Effector memory CD4-positive, alpha-beta T cell (primary cell): ENCODE results near the gene PSMA5.
"Not testable (repeated sequence)": the region's sequence is repeated elsewhere in the genome, so short reads cannot be mapped to it uniquely, and the experiment has no call there.

Experiments used
- DNase-seq, 3 donors: peaks; one replicate each; pipeline ENCODE4 v3.0.0-alpha.2; 2020
- H3K27ac ChIP-seq: 2 replicates; pipeline ENCODE4 v1.7.0; 2013; ENCODE audit warnings: mild to moderate bottlenecking, low read length, moderate library complexity; ENCODE audit not compliant: insufficient read depth, poor library complexity, severe bottlenecking
- H3K27me3 ChIP-seq: replicated peaks from 2 replicates; pipeline ENCODE4 v1.7.0; 2013; ENCODE audit warnings: mild to moderate bottlenecking, low read length; ENCODE audit not compliant: insufficient read depth, control insufficient read depth, poor library complexity, severe bottlenecking
- H3K36me3 ChIP-seq: 2 replicates; pipeline ENCODE4 v1.7.0; 2013; ENCODE audit warnings: mild to moderate bottlenecking, low read length, moderate library complexity; ENCODE audit not compliant: control insufficient read depth, insufficient read depth
- H3K4me1 ChIP-seq: 2 replicates; pipeline ENCODE4 v1.7.0; 2013; ENCODE audit warnings: low read length, mild to moderate bottlenecking; ENCODE audit not compliant: control insufficient read depth, insufficient read depth, poor library complexity, severe bottlenecking
- H3K4me3 ChIP-seq: 2 replicates; pipeline ENCODE4 v1.7.0; 2013; ENCODE audit warnings: low read length, low read depth, mild to moderate bottlenecking; ENCODE audit not compliant: insufficient read depth, poor library complexity, severe bottlenecking
- H3K9me3 ChIP-seq: 2 replicates; pipeline ENCODE4 v1.7.0; 2013; ENCODE audit warnings: mild to moderate bottlenecking, low read length, moderate library complexity; ENCODE audit not compliant: control insufficient read depth
- total RNA-seq, 3 donors: gene quantifications; one replicate each; lab custom pipeline; 2026; lab: John Stamatoyannopoulos, UW

The PSMA5 gene
- 47.7 to 59.5 (median 58.3) reads per million in 3 donors for total RNA-seq

- peak; percentile 92 to 94 (median 94) for DNase-seq
- H3K36me3 ChIP-seq: peaks cover under 1% of the 10 kb centered on the region
- H3K27me3 ChIP-seq: no peaks in the 10 kb centered on the region
- H3K4me1 ChIP-seq: peaks cover 7% of the 10 kb centered on the region
- H3K9me3 ChIP-seq: no peaks in the 10 kb centered on the region
- peak within 1 kb of the TSS; percentile 73 for H3K4me3 ChIP-seq
- H3K27ac ChIP-seq: peak within 1 kb of the TSS; percentile 91
Observed at GRCh38 chr1:109426281-109427170, at the start of gene PSMA5. Gene PSMA5, minus strand, starts transcription at chr1:109426448. Its CDS starts 118 bp downstream, at chr1:109426330.

- DNase-seq: no peak
- H3K4me3 ChIP-seq: no peak overlapping the region
- peaks cover 14% of the 10 kb centered on the region for H3K27me3 ChIP-seq
- no peaks in the 10 kb centered on the region for H3K4me1 ChIP-seq
- no peak overlapping the region for H3K27ac ChIP-seq
- no peaks in the 10 kb centered on the region for H3K9me3 ChIP-seq
- no peaks in the 10 kb centered on the region for H3K36me3 ChIP-seq
Observed at GRCh38 chr1:109475261-109475660, 49.0 kb upstream of the PSMA5 start.

GRCh38 chr1:109474697-109475096 is 48.4 kb upstream of the PSMA5 start:
- DNase-seq: no peak

GRCh38 chr1:109473284-109474057 is 47.2 kb upstream of the PSMA5 start:
- H3K4me1 ChIP-seq, H3K27ac ChIP-seq, H3K36me3 ChIP-seq, H3K4me3 ChIP-seq, H3K9me3 ChIP-seq, DNase-seq: not testable (repeated sequence)
- H3K27me3 ChIP-seq: peaks cover 14% of the 10 kb centered on the region

More at GRCh38 chr1:109474697-109475096, 48.4 kb upstream of the PSMA5 start:
- H3K27me3 ChIP-seq: peaks cover 14% of the 10 kb centered on the region
- no peaks in the 10 kb centered on the region for H3K36me3 ChIP-seq
- H3K27ac ChIP-seq: no peak overlapping the region
- H3K9me3 ChIP-seq: no peaks in the 10 kb centered on the region
- no peaks in the 10 kb centered on the region for H3K4me1 ChIP-seq
- H3K4me3 ChIP-seq: no peak overlapping the region

GRCh38 chr1:109472779-109473178 is 46.5 kb upstream of the PSMA5 start:
- no peaks in the 10 kb centered on the region for H3K4me1 ChIP-seq
- H3K36me3 ChIP-seq: no peaks in the 10 kb centered on the region
- no peak overlapping the region for H3K27ac ChIP-seq
- H3K9me3 ChIP-seq: no peaks in the 10 kb centered on the region
- no peak for DNase-seq
- peaks cover 14% of the 10 kb centered on the region for H3K27me3 ChIP-seq
- no peak overlapping the region for H3K4me3 ChIP-seq

- Histone ChIP-seq H3K4me3 (no peak overlapping the region), H3K9me3 (no peaks in the 10 kb centered on the region), H3K36me3 (no peaks in the 10 kb centered on the region), H3K27ac (no peak overlapping the region), H3K4me1 (peaks cover 11% of the 10 kb centered on the region), H3K27me3 (peaks cover 29% of the 10 kb centered on the region)
- no peak for DNase-seq
Observed at GRCh38 chr1:109470245-109470644, 44.0 kb upstream of the PSMA5 start.

GRCh38 chr1:109468903-109469302 is 42.7 kb upstream of the PSMA5 start:
- no peaks in the 10 kb centered on the region for H3K9me3 ChIP-seq
- H3K27me3 ChIP-seq: peaks cover 32% of the 10 kb centered on the region

GRCh38 chr1:109468061-109468460 is 41.8 kb upstream of the PSMA5 start:
- H3K27me3 ChIP-seq: peaks cover 35% of the 10 kb centered on the region

More at GRCh38 chr1:109468903-109469302, 42.7 kb upstream of the PSMA5 start:
- no peak for DNase-seq
- H3K4me3 ChIP-seq: no peak overlapping the region
- H3K27ac ChIP-seq: no peak overlapping the region
- H3K4me1 ChIP-seq: peaks cover 11% of the 10 kb centered on the region
- H3K36me3 ChIP-seq: no peaks in the 10 kb centered on the region

GRCh38 chr1:109467301-109467777 is 41.1 kb upstream of the PSMA5 start:
- no peak overlapping the region for H3K27ac ChIP-seq
- H3K9me3 ChIP-seq: no peaks in the 10 kb centered on the region
- no peak overlapping the region for H3K4me3 ChIP-seq
- peaks cover 35% of the 10 kb centered on the region for H3K27me3 ChIP-seq
- DNase-seq: no peak
- no peaks in the 10 kb centered on the region for H3K36me3 ChIP-seq
- H3K4me1 ChIP-seq: peaks cover 11% of the 10 kb centered on the region

More at GRCh38 chr1:109468061-109468460, 41.8 kb upstream of the PSMA5 start:
- Histone ChIP-seq H3K27ac (no peak overlapping the region), H3K36me3 (no peaks in the 10 kb centered on the region), H3K4me3 (no peak overlapping the region), H3K9me3 (no peaks in the 10 kb centered on the region), H3K4me1 (peaks cover 11% of the 10 kb centered on the region)
- DNase-seq: no peak
